HL-60/S4 treated with phorbol 12-myristate 13-acetate at 8.2 ng/mL for 4 days and 3 days (cell line): Measurements from ENCODE around the gene HSPA4.
"Not testable (repeated sequence)": the region's sequence is repeated elsewhere in the genome, so short reads cannot be mapped to it uniquely, and the experiment has no call there.

Experiments used
- in situ Hi-C: fragments of 300-500 bp; cut with MboI; formaldehyde crosslinking; loops from 2 replicates; pipeline ENCODE4 v1.15.0; 2022; ENCODE audit warnings: low sequenced_read_pairs

The HSPA4 gene

DNA sequence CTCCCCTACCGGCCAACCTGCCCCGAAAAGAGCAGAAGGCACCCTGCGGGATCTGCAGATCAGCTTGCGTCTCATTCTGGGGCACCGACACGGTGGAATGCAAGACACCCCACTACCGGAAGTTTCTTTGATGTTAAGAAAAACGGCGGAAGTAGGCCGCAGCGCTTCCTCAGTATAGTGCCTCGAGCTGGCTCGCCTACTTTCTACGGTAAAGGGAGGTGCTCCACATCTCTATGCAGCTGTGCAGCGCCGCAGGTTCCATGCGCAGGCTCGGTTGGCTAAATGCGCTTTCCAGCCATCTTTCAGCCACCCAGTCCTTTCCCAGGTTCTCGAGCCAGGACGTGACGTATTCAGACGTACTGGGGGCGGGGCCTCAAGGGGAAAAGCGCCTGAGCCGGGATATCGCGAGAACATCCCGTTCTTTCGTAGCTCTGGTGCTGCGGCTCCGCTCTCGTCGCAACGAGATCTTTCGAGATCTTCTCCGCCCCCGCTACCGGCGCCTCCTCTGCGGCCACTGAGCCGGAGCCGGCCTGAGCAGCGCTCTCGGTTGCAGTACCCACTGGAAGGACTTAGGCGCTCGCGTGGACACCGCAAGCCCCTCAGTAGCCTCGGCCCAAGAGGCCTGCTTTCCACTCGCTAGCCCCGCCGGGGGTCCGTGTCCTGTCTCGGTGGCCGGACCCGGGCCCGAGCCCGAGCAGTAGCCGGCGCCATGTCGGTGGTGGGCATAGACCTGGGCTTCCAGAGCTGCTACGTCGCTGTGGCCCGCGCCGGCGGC is at the start of gene HSPA4:
Gene HSPA4, plus strand, starts transcription at position 472 of the 775 bp plus-strand sequence. Its CDS starts 238 bp downstream, at position 710.
- in situ Hi-C loops: no loop called here

GRCh38 chr5:133006653-133007052 is 45.2 kb upstream of the HSPA4 start:
- in situ Hi-C loops: no loop called here

DNA sequence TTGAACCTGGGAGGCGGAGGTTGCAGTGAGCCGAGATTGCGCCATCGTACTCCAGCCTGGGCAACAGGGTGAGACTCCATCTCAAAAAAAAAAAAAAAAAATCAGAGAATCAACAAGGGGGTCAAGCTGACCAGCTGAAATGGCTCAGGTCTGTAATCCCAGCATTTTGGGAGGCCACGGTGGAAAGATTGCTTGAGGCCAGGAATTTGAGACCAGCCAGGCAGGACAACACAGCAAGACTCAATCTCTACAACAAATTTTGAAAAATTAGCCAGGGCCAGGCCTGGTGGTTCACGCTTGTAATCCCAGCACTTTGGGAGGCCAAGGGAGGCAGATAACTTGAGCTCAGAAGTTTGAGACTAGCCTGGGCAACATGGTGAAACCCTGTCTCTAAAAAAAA is 43.4 kb upstream of the HSPA4 start:
- in situ Hi-C loops: not testable (repeated sequence)

DNA sequence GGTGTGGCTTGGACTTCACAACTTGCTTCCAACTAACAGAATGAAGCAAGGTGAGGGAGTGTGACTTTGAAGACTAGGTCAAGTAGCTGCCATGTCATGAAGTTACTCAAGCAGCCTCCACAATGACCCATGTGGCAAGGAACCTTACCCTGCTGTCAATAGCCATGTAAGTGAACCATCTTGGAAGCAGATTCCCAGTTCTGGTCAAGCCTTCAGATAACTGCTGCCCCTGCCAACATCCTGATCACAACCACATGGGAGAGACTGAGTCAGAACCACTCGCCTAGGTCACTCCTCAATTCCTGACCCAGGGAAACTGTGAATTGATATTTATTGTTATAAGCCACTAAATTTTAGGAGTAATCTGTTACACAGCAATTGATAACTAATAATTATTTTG is 36.3 kb upstream of the HSPA4 start:
- in situ Hi-C loops: no loop called here

DNA sequence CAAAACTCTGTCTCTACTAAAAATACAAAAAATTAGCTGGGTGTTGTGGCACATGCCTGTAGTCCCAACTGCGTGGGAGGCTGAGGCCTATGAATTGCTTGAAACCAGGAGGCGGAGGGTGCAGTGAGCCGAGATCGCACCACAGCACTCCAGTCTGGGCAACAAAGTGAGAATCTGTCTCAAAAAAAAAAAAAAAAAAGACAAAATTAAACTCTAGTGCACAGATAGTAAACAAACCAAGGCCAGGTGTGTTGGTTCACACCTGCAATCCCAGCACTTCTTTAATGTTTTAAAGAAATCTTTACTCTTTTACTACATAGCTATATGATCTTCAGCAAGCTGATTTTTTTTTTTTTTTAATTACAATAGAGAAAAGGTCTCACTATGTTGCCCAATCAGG is 33.8 kb upstream of the HSPA4 start:
- in situ Hi-C loops: no loop called here

DNA sequence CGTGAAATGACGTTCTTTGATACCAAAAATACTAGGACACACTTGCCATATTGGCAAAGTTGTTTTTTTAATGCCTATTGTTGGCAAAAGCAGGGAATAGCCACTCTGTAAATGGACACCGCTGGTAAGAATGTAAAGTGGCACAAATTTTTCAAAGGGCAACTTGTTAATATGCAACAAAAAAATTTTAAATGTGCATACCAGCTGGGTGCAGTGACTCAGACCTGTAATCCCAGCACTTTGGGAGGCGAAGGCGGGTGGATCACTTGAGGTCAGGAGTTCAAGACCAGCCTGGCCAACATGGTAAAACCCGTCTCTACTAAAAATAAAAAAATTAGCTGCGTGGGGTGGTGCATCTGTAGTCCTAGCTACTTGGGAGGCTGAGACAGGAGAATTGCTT is 32.3 kb upstream of the HSPA4 start:
- in situ Hi-C loops: not testable (repeated sequence)

GRCh38 chr5:133025804-133026663 is 25.8 kb upstream of the HSPA4 start, which contains the start of gene ZCCHC10:
Gene ZCCHC10, minus strand, starts transcription at chr5:133026549. Its CDS starts 12 bp downstream, at chr5:133026537.
- in situ Hi-C loops: no loop called here

DNA sequence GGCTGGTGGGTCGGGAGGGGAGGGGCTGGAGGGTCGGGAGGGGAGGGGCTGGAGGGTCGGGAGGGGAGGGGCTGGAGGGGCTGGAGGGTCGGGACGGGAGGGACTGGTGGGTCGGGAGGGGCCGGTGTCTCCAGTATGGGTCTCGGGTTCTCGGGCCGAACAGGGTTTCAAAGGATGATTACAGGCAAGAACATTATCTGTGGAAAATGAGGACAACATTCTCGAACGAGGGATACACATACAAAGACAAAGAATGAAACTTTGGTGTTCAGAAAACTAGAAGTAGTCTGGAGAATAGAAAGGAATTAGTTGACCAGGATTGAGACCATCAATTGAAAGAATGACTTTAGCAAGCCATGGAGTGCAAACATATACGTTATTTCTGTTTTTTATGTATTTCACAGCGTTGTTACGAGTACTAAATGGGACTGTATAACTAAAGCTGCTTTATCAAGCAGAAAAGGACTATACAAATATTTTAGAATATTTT is 25.1 kb upstream of the HSPA4 start:
- in situ Hi-C loops: no loop called here

- in situ Hi-C loops: no loop called here
These were observed 22.4 kb upstream of the HSPA4 start for GRCh38 chr5:133029416-133029815.

DNA sequence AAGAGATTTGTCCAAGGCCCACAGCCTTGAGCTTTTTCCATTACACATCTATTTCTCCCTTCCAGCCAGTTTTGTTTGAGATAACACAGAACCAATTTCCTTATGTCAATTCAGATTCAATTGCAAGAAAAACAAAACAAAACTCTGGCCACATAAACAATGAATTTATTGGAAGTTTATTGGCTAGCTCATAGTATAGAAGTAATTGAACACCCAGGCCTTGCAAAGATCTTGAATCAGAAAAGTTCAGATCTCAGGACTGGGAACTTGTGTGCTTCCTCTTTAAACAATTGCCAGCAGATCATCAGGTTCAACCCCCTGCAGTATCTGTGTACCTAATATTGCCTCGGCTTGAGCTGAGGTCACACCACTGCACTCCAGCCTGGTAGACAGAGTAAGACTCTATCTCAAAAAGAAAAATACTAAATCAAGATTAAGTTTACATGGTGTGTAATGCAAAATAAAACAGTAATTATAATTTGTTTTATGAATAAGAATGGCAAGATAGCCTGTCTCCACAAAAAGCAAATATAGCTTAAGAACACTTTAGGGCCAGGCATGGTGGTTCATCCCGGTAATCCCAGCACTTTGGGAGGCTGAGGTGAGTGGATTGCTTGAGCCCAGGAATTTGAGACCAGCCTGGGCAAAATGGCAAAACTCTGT is 21.3 kb upstream of the HSPA4 start:
- in situ Hi-C loops: no loop called here

DNA sequence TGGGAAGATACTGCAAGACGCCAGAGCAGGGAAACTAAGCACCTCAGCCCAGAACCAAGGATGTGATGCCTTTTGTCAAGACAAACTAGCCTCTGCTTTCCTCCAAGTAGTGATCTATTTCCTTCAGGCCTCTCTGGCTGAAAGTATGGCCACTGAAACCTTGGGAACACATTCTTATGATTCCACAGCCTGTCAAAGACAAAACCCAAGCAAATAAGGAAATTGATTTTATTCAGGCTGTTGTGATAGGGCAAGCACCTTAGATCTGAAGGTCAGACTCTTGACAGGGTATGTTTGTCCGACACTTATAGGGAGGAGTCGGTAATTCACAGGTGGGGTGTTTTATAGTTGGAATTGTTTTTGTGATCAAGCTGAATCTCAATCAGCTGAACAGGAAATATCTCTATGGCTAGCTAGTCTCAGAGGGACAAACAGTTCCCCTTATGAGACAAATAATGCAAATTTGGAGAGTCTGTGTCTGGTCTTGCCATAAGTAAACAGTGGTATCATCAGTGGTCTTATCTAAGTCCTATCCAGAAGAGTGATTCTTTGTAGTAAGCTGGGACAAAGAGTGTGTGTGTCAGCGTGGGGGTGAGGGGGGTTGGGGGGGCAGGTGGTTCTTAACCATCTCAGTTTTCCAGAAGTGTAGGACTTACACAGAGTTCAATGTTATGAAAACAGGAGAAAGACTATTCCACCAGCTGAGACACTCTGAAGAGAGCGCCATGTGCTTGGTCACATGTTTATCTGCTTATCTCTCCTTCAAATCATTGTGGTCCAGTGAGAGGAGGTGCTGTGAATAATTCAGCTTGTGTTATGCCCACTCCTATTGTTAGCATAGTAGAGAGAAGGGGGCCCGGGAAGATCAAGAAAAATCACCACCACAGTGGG is 18.7 kb upstream of the HSPA4 start:
- in situ Hi-C loops: no loop called here

DNA sequence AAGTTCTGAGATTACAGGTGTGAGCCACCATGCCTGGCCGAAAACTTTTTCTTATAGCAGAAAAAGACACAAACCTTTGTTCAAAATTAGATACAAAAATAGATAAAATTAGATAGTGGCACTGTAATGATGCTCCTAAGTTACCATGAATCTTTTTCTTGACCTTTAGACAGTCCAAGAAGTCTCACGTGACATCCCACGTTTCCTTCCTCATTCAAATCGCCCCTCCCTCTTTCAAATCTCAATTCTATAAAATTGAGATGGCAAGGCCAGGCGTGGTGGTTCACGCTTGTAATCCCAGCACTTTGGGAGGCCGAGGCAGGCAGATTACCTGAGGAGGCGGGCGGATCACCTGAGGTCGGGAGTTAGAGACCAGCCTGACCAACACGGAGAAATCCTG is 17.7 kb upstream of the HSPA4 start:
- in situ Hi-C loops: no loop called here

DNA sequence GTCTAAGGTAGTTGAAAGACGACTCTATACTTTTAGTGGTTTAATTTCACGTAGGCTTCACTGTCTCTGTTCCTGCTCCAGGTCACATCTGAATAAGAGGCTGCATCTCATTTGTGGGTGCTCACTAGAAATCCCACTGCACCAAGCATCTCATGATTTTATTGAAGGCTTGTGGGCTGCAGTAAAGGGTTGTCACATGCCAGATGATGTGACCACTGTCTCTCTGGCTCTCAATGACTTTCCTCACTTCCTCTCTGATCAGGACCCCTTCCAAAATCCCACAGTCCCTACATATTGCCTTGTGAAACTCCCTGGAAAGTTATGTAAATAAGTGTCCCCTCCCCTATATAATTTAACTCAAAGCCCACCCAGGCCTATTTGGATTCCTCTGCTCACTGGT is 16.6 kb upstream of the HSPA4 start:
- in situ Hi-C loops: no loop called here

GRCh38 chr5:133036677-133037076 is 15.1 kb upstream of the HSPA4 start:
- in situ Hi-C loops: not testable (repeated sequence)

DNA sequence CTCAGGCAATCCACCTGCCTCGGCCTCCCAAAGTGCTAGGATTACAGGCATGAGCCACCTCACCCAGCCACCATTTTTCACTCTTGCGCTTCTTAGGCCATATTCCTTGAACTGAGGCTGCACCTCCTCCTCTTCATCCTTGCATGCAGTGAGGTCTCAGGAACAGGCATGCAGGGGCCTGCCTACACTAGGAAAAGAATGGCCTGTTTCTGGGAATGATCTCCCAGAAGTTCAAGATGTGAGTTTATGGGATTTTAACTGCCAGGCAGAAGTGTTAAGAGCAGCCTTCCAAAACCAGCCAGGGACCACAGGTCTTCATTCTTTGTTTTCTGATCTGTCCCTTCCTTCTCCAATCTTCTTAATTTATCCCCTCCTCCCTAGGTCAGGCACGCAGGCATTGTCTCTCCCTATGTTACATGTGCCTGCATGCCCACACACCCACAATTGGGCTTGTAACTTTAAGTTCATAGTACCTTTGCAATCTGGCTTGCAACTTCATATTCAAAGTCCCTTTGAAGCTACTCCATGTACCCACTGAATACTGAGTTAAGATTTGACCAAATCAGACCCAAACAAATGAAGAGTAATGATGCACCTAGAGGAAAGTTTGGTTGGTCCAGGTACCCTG is 10.5 kb upstream of the HSPA4 start:
- in situ Hi-C loops: no loop called here

- in situ Hi-C loops: no loop called here
These were observed 9.9 kb upstream of the HSPA4 start for GRCh38 chr5:133041910-133042309.

- in situ Hi-C loops: not testable (repeated sequence)
These were observed 5.3 kb upstream of the HSPA4 start for GRCh38 chr5:133046560-133046959.

DNA sequence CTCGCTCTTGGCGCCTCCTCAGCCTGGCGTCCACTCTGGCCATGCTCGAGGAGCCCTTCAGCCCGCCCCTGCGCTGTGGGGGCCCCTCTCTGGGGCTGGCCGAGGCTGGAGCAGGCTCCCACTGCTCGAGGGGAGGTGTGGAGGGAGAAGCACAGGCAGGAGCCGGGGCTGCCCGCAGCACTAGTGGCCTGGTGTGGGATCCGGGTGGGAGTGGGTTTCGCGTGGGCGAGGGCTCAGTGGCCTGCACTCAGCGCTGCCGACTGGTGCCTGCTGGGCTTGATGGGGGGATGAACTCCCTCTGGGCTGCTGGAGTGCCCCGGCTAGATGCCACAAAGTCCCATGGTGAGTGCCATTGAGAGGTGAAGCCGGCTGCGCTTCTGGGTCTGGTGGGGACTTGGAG is 4.4 kb upstream of the HSPA4 start:
- in situ Hi-C loops: no loop called here

DNA sequence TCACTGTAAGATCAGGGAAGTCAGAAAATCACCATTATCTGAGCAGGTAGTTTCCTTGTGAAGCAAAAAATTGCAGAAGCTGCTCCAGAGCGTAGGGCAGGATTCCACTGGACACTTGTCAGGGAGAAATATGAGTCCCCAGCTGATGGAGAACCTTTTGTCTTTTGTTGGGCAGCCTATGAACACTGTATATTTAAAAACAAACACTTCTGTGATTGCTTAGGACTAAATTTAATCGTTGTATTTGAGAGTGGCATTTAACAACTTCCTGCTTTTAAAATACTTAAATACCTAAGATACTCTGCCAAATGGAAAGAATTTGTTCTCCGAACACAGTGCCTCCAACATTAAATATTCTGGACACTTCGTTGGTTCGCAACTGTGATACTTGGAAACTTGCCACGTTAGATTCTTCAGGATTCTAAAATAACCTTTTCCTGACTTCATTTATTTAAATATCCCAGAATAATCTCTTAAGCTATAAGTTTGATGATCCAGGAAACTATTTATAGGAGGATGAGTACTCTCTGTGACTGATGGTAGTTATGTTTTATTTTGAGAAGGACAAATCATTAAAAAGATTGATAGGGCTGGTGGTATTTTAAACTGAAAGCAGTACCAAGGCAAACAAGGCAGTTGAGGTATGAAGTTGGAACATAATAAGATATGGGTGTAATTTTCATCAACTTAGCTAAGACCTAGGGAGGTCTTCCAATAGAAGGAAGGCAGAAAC is 2.7 kb upstream of the HSPA4 start:
- in situ Hi-C loops: no loop called here
